GM19193 (cell line): Measurements from ENCODE around the gene FGG.

Source experiments
- POLR2A ChIP-seq: IDR thresholded peaks from 4 replicates; pipeline ENCODE4 v1.6.1; 2011; ENCODE audit not compliant: insufficient read depth, insufficient read length; ENCODE audit errors: extremely low read depth

The FGG gene

DNA sequence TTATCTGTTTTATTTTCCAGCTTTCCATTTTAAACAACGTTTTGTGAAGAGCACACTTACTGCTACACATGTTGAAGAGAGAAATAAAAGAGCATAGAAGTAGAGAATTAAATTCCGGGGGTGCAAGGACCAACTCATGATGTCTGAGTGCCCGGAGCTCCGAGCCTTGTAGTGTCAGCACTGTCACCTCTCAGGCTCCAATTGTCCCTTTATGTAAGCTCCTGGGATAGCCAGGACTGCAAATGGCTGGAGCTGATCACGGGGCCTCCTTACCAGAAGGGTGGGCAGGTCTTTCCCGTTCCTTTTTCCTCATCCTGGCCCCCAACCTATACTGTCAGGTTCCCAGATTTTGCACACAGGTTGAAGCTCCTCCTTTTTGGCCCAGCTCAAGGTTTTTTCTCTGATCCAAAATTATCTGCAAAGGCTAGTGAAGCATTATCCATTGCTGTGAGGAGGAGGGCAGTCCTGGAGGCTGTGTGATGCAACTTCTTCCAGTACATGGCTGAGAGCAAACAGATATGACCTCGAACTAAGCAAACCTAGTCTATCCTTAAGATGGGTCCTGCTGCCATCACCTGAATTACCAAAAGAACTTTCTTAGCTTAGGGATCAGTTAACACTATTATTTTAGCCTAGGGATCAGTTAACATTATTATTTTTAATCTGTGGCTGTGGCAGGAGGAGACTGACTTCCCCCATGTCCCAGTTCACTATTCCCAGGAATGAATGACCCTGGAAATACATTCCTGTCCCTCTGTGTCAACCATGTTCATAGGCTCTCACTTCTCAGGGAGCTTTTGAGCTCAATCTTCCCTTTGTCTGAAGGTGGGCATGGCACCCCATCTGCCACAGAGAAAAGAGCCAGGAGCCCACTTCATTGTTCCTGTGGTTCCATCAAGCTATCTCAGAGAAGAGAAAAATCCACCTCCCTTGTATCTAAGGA, at the start of gene FGG:
Gene FGG, minus strand, starts transcription at position 185 of the 943 bp plus-strand sequence. Its CDS starts 47 bp downstream, at position 138.
- TF ChIP-seq POLR2A = no peak

DNA sequence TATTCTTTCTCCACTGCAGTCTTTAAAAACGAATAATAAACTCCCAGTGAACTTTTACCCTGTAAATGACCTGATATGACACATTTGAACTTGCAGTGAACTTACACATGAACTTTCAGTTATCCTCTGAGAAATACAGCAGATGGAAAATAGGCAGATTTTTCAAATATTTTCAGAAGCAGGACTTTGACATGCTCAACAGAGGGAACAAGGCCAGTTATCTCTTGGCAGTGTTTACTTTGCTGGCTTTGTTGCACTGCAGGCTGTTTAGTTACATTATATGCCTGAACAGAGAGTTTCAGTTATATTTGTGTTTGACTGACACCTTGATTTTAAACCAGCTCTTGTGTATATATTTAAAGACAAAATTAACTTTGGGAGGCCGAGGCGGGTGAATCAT, 47.6 kb upstream of the FGG start:
- TF ChIP-seq POLR2A = no peak

DNA sequence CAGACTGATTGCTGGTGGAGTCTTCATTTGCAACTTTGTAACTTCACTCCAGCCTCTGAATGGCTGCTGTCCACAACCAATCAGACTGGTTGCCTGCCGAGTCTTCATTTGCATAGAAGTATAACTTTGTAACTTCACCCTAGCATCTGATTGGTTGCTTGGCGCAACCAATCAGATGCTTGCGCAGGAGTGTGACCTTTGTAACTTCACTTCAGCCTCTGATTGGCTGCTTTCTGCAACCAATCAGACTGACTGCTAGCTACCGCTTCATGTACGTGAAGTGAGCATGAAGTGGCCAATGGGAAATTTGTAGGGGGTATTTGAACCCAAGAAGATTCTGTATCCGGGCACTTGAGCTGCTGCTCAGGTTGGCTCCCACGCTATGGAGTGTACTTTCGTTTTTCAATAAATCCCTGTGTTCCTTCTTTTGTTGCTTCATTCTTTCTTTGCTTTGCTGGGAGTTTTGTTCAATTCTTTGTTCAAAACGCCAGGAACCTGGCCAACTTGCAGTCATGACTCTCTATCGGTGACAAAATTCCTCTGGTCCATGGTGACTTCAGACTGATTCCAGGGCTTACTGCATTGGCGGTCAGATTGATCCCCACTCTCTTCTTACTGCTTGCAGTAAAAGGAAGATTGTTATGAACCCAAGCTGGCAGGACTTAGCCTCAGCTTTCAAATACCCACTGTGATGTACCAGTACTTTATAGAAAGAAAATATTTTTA, 46.4 kb upstream of the FGG start:
- no peak for TF ChIP-seq POLR2A

DNA sequence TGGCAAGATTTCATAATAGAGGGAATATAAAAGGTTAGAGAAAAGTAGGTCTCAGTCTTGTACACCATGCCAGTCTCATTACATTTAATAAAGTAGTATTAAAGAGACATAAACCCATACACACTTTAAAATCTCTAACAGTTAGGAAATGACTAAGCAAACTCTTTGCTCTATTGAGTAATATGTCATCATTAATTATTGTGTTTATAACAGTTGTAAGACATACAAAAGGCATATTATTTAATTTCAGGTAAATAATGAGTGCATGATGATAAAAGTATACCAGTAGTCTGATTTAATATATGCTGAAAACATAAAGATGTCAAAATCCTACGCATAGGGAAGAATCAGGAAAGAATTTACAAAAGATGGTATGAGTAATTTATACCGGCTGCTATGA, 31.0 kb upstream of the FGG start:
- TF ChIP-seq POLR2A = no peak

DNA sequence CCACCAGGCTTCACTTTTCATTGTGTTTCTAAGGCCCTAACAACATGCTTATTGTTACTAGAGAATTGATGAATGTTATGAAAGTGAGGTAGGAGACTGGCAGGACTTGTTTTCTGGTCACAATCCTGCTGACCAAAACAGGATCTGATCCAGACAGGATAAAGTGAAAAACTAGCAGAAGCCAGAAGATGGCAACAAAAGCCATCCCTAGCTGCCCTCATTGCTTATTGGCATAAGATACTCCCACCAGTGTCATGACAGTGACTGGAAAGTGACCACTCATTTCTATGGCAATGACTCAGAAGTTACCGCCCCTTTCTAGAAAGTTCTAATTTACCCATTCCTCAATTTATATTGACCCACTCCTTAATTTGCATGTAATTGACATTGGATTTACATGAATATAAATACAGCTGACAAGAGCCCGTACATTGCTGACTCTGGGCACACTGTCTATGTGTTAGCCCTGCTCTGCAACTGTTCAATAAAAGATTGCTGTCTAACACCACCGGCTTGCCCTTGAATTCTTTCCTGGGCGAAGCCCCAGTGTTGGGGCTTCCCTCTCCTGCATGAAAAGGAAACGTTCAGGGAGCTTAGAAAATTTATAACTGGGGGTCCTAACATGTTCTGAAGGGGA, 30.0 kb upstream of the FGG start:
- TF ChIP-seq POLR2A = no peak

DNA sequence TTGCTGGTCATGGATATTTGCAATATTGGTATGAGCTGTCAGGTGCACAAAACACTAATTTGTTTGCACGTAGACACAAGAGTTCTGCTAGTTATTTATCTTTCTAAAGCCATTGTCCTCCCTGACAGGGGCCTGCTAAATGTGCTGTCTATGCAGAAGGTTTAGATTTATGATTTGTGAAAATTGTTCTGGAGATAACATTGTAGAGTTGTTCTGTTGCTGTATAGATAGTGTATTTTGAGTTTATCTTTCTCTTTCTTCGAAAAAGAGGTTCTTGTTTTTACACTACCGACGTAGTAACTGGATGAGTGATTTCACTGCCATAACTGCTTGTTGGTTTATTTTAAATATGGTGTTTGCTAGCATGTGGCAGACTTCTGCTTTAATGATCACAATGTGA, 28.5 kb upstream of the FGG start:
- TF ChIP-seq POLR2A = no peak

DNA sequence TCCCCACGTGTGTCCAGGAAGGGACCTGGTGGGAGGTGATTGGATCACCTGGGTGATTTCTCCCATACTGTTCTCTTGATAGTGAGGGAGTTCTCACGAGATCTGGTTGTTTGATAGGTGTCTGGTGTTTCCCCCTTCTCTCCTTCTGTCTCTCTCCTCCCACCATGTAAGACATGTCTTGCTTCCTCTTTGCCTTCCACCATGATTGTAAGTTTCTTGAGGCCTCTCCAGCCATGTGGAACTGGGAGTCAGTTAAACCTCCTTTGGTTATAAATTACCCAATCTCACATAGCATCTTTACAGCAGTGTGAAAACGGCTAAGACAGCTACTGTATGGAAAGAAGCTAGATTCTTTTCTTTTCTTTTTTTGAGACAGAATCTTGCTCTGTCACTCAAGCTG, 21.6 kb upstream of the FGG start:
- TF ChIP-seq POLR2A = no peak

DNA sequence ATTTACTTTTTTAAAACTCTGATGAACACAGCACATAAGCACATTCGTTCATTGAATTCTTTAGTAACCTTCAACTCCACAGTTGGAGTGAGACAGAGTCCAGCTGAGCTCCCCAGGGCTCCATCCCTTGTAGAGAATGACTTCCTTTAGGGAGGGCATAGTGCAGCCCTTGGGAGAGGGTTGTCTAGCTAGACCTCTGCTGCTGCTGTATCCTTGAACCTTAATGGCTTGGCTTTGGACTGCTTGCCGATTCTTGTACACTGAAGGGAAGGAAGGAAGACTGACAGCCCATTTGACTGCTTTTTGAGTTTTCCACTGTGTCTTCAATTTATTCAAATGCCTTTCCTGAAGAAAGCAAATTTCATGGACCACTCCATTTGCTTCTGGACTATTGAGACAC, 19.4 kb upstream of the FGG start:
- TF ChIP-seq POLR2A = no peak

DNA sequence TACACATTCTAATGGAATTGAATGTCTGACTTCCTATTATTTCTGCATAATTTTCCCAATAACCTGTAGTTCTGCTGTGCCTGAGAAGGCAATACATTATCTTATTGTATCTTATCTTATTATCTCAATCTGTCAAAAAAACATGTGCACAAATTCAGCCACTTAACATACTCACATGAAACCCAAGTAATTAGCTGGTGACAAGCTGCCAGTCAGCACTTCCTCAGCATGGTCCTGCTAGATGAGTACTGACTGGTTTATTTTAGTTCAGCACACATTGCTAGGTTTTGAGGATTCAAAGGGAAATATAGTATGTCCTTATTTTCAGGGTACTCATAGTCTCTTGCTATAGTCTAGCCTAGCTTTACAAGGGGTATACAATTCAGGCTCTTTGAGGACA, 17.9 kb upstream of the FGG start:
- TF ChIP-seq POLR2A = no peak

DNA sequence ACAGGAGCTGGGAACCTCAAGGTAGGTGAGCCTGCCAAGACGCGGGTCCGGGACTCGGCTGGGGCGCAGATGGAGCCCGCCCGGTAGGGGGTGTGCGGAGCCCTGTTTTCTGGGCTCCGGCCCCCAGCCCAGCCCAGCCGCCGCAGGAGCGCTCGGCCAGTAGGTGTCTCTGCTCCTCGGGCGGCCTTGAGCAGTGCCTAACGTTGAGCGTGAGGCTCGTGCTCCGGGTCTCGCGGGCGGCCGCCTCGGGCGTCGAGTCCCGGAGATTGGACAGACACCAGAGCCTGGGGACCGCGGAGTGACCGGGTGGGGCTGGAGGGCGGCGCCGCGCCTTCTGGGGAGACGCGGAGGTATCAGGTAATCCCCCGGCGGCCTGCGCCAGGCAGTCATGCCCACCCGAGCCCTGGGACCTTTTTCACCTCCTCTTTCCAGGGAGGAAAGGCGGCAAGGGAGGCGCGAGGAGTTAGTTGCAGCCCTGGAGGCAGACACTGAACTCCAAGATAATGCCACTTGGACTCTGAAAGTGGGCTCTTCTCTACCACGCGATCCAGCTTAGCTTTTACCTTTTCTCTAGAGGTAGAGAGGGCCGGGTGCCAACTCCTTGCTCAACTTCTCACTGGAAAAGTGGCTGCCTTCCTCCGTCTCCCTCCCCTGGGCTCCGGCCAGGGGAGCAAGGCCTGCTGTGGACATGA, 14.5 kb upstream of the FGG start:
- TF ChIP-seq POLR2A = no peak

DNA sequence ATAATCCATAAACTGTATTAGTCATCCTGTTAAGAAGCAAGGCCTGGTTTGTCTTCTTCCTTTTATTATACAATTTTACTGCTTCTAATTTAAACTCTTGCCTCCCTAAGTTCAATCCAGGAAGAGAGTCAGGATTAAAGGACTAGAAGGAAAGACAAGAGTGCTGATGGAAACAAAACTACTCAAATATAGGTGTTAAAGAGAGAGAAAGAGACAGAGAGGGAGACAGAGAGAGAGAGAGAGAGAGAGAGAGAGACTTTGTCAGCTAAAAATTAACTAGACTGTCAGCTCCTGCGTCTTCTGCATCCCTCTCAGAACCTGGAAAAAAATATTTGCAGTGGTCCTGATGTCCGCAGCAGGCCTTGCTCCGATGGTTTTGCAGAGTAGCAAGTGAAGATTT, 13.5 kb upstream of the FGG start:
- TF ChIP-seq POLR2A = no peak

DNA sequence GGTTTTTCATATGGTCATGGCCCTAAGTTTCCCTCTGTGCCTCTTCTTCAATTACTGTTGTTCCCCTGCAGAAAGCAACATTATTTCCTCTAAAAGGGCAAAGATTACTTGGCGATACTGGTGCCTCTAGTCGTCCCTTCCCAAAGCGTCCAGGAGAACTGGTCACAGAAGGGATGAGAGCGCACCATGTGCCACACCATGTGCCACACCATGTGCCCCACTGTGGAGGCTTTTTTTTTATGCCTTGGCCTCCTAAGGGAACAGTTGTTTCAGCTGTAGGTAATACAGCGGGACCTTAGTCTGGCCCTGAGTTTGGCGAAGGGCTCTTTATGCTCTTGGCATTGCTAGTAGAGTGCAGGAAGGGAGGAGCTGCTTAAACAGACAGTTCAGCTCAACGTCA, 11.5 kb upstream of the FGG start:
- no peak for TF ChIP-seq POLR2A

DNA sequence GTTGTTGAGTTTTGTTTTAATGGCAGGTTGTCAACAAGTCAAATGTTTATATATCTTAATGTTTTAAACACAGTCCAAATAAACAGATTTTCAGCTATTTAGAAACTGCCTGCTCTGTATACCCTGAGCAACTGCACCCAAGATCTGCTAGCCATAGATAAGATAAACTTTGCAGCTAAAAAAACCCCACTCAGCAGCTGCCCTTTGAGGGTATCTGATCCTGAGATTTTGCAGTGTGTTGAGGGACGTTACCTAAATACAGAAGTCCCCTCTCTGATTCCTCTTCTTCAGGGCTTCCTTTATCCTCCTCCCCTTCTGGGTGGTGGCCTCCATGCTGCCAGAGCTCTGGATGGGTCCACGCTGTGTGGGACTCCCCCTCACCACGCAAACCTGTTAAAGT, 11.0 kb upstream of the FGG start:
- no peak for TF ChIP-seq POLR2A

DNA sequence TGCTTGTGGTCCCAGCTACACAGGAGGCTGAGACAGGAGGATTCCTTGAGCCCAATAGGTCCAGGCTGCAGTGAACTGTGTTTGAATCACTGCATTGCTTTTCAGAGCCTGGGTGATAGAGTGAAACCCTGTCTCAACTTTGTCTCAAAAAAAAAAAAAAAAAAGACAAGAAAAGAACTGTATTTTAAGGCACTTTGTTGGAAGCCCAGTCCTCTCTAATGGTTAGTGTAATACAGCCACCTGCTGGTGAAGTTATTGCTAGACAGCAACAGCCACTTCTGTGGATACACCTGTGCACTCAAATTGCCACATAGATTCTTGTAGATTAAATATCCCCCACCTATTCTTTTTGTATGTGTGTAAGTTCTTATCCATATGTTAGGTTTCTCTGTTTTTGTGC, 10.1 kb upstream of the FGG start:
- no peak for TF ChIP-seq POLR2A

DNA sequence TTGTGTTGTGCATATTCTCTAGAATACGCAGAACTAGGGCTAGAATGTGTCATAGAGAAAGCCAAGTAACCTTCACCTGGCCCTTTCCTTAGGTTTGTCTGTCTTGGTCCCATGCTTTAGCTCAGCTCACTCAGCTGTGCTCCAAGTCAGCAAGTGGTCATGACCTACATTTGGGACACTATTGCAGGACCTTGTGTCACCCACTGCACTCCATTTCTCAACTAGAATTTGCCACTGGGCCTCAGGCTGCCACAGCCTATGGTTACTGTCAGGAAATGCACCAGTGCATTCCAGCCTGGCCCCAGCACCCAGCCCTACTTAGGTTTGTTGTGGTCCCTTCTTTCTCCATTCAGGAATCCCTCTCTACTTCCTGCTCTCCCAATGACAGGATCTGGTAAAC, 7.7 kb upstream of the FGG start:
- TF ChIP-seq POLR2A = no peak
